T-cell (primary cell): ENCODE measurements around the gene STRAP. TPM values are rescaled to one million over a fixed set of nuclear protein-coding genes. Genes with fewer than 3 reads are reported as not detected.

Experiments used
- ATAC-seq, 4 experiments: fragments of 200-7000 bp in 3 of 4; fragments of 150-1000 bp in 1 of 4; cut with Tn5 transposase; replicated peaks in 1 of 4; 1 replicate in 3 of 4; 2 replicates in 1 of 4; pipeline ENCODE4 v1.10.0; 2021; ENCODE audit warnings: moderate library complexity in 3 of 4, mild to moderate bottlenecking in 2 of 4, moderate number of reproducible peaks in 1 of 4
- CTCF ChIA-PET, 2 donors: fragments of 300-600 bp; sonication (Branson Sonifier 250); formaldehyde crosslinking; loops; one replicate each; lab custom pipeline; 2022; ENCODE audit warnings: antibody characterized with exemption in 2 of 2; lab: Charles Lee
- POLR2A ChIA-PET, 2 donors: fragments of 300-600 bp; sonication (Branson Sonifier 250); formaldehyde crosslinking; loops; one replicate each; lab custom pipeline; 2022; ENCODE audit warnings: antibody characterized with exemption in 2 of 2; lab: Charles Lee
- DNase-seq, 35 experiments: peaks; one replicate each; pipeline versions ENCODE4 v3.0.0 to v3.0.0-alpha.2; 2013 to 2023
- H3K27ac ChIP-seq: one replicate; pipeline ENCODE4 v1.5.1; 2013; ENCODE audit warnings: low read length
- H3K27me3 ChIP-seq, 2 experiments: replicated peaks in 1 of 2; 1 replicate in 1 of 2; 2 replicates in 1 of 2; pipeline versions ENCODE4 v1.6.1 to v1.7.0; 2013; ENCODE audit warnings: low read length in 1 of 2, mixed read lengths in 1 of 2; ENCODE audit not compliant: control insufficient read depth in 2 of 2, insufficient read depth in 2 of 2; ENCODE audit errors: extremely low read depth in 1 of 2
- H3K36me3 ChIP-seq, 2 donors: 1 replicate in 1 of 2; 2 replicates in 1 of 2; pipeline versions ENCODE4 v1.6.1 to v1.7.0; 2013; ENCODE audit warnings: low read length in 1 of 2; ENCODE audit not compliant: control insufficient read depth in 2 of 2, insufficient read depth in 1 of 2; ENCODE audit errors: extremely low read depth in 1 of 2
- H3K4me1 ChIP-seq, 2 experiments: 1 replicate in 1 of 2; 2 replicates in 1 of 2; pipeline versions ENCODE4 v1.6.1 to v1.7.0; 2013; ENCODE audit warnings: low read length in 2 of 2, mixed read lengths in 1 of 2; ENCODE audit not compliant: insufficient read depth in 2 of 2, control insufficient read depth in 1 of 2; ENCODE audit errors: extremely low read depth in 1 of 2
- H3K4me3 ChIP-seq, 2 donors: 1 replicate in 1 of 2; 2 replicates in 1 of 2; pipeline versions ENCODE4 v1.5.1 to v1.7.0; 2013; ENCODE audit warnings: mild to moderate bottlenecking in 2 of 2, low read length in 1 of 2, moderate library complexity in 1 of 2; ENCODE audit not compliant: control insufficient read depth in 1 of 2; ENCODE audit errors: extremely low read depth in 1 of 2
- H3K9me3 ChIP-seq: 2 replicates; pipeline ENCODE4 v1.7.0; 2013
- H3K27ac Mint-ChIP-seq, 2 donors: one replicate each; pipeline ENCODE4 v1.8.0; 2020 to 2021; ENCODE audit warnings: mild to moderate bottlenecking in 2 of 2, mixed read lengths in 2 of 2
- H3K27me3 Mint-ChIP-seq, 2 donors: one replicate each; pipeline ENCODE4 v1.8.0; 2021 to 2022; ENCODE audit warnings: mixed read lengths in 2 of 2
- H3K36me3 Mint-ChIP-seq: one replicate; pipeline ENCODE4 v1.8.0; 2021; ENCODE audit warnings: mixed read lengths
- H3K4me1 Mint-ChIP-seq, 3 donors: one replicate each; pipeline ENCODE4 v1.8.0; 2020 to 2022; ENCODE audit warnings: mixed read lengths in 3 of 3, mild to moderate bottlenecking in 1 of 3
- H3K4me3 Mint-ChIP-seq, 3 donors: one replicate each; pipeline ENCODE4 v1.8.0; 2020 to 2022; ENCODE audit warnings: mild to moderate bottlenecking in 3 of 3, mixed read lengths in 3 of 3, moderate library complexity in 3 of 3
- H3K9me3 Mint-ChIP-seq, 3 donors: one replicate each; pipeline ENCODE4 v1.8.0; 2020 to 2022; ENCODE audit warnings: mixed read lengths in 3 of 3
- WGBS: methylation state at CpG from one replicate; pipeline ENCODE4 v1.1.5; 2013; ENCODE audit warnings: missing lambda C conversion rate; ENCODE audit not compliant: insufficient coverage; 5-methylcytosine and 5-hydroxymethylcytosine counted together
- total RNA-seq, 35 experiments: library from RNA in 6 of 35; stranded (reverse) in 6 of 35; fragments of 120-200 nt in 1 of 35; gene quantifications; one replicate each; pipeline versions ENCODE4 v1.2.1 to v1.2.4 and lab custom pipeline; 2013 to 2026

The STRAP gene
- total RNA-seq, 5 donors from 2014 or later (not counting 1 experiment from before 2014, with no cell fraction given): 47.4 to 101 (median 55.4) TPM

DNA sequence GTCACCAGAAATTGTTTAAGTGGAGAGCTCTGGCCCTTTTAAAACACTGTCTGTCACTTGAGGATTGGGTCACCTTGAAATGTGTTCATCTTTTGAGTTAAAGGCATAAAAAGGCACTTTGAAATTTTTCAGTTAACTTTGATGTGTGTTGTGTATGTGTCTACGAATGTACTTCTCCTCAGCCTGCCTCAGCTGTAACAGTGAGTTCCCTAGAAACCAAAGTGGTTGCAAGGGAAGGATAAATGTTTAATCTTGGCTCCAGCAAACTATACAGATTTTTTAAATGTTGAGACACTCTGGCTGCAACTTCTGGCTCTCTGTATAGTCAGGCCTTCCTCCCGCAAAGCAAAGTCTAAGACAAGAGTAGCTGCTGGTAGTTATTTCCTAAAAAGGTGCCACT, 37.2 kb downstream of the STRAP start:
- H3K9me3 Mint-ChIP-seq: no peaks in the 10 kb centered on the region
- no peak overlapping the region for H3K4me3 ChIP-seq
- H3K9me3 ChIP-seq: no peaks in the 10 kb centered on the region
- DNase-seq (no peak), ATAC-seq (no peak)
- no peak overlapping the region for H3K27ac ChIP-seq
- peaks cover under 1 to 10% (median 7%) of the 10 kb centered on the region in 3 donors for H3K4me1 Mint-ChIP-seq
- H3K4me1 ChIP-seq: no peaks in the 10 kb centered on the region
- H3K36me3 Mint-ChIP-seq: peaks cover 18% of the 10 kb centered on the region
- WGBS: 67% methylated on average over 1 of the region's 2 CpGs
- H3K27ac Mint-ChIP-seq: no peak overlapping the region
- no peaks in the 10 kb centered on the region for H3K27me3 ChIP-seq
- ChIA-PET CTCF (interaction anchor here in 1 of 2 donors (0.6 kb wide), 1 partner anchor 14 kb away, joined by 3 read pairs; no protein-coding TSS in a partner anchor), POLR2A (interaction anchor here in 1 of 2 donors (0.7 kb wide), 1 partner anchor 137 kb away, joined by 5 read pairs; no protein-coding TSS in a partner anchor)
- peaks cover 0 to 4% of the 10 kb centered on the region in 2 donors for H3K36me3 ChIP-seq
- H3K4me3 Mint-ChIP-seq: no peak overlapping the region
- no peaks in the 10 kb centered on the region for H3K27me3 Mint-ChIP-seq

DNA sequence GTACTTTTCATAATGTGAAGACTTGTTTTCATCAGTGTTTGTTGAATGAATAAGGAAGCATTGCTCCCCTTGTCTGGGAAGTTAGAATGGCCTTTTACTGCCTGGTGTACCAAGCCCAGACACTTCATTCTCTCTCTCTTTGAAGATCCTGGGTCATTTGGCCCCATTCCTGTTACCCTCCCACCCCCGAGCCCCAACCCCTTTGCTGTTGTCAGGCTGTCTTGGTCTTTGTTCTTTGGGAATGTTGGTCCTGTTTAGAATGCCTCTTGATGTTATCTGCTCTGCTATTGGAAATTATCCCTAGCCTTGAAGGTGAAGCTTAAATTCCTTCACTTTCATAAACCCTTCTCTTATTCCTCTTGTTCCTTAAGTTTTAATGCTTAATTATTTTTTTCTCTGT, 42.8 kb downstream of the STRAP start:
- Mint-ChIP-seq H3K9me3 (no peaks in the 10 kb centered on the region), H3K27ac (no peak overlapping the region), H3K4me1 (peaks cover 3 to 14% (median 11%) of the 10 kb centered on the region in 3 donors), H3K27me3 (no peaks in the 10 kb centered on the region), H3K4me3 (no peak overlapping the region), H3K36me3 (peaks cover 8% of the 10 kb centered on the region)
- Histone ChIP-seq H3K27ac (no peak overlapping the region), H3K36me3 (no peaks in the 10 kb centered on the region), H3K4me3 (no peak overlapping the region), H3K9me3 (no peaks in the 10 kb centered on the region), H3K4me1 (no peaks in the 10 kb centered on the region), H3K27me3 (no peaks in the 10 kb centered on the region)
- CTCF ChIA-PET: interaction anchor here in 1 of 2 donors (0.6 kb wide), 1 partner anchor 55 kb away, joined by 3 read pairs; no protein-coding TSS in a partner anchor
- WGBS: no CpG with 5 or more reads among the region's 1 CpG
- POLR2A ChIA-PET: no interaction called here
- no peak for ATAC-seq
- DNase-seq: no peak

DNA sequence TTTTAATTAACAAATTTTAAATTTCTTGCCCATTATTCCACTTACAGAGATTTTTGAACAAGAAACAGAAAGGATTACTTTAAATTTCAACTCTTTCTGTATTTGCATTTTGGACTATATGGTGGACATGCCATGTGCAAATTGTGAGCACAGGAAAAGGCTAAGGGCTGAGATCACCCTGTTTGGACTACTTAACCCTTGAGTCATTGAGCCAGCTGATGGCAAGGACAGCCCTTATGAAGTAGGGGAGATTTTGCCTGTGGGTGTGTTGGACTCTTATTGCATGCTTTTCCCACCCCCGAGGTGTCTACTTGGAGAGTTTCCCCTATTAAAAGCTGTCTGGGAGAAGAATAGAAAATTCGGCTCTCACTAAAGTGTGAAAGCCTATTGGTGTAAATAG, 46.2 kb downstream of the STRAP start:
- no peak overlapping the region for H3K27ac ChIP-seq
- no peaks in the 10 kb centered on the region for H3K27me3 ChIP-seq
- H3K27ac Mint-ChIP-seq: no peak overlapping the region
- WGBS: 80% methylated on average over 1 of the region's 2 CpGs
- H3K4me3 ChIP-seq: no peak overlapping the region
- ATAC-seq (no peak), DNase-seq (no peak)
- no peaks in the 10 kb centered on the region for H3K36me3 ChIP-seq
- H3K4me1 Mint-ChIP-seq: peaks cover 0 to 14% (median 13%) of the 10 kb centered on the region in 3 donors
- peaks cover 18% of the 10 kb centered on the region for H3K36me3 Mint-ChIP-seq
- POLR2A ChIA-PET: no interaction called here
- CTCF ChIA-PET: no interaction called here
- no peaks in the 10 kb centered on the region for H3K9me3 ChIP-seq
- no peak overlapping the region for H3K4me3 Mint-ChIP-seq
- H3K9me3 Mint-ChIP-seq: peaks cover 0 to 2% (median 0%) of the 10 kb centered on the region in 3 donors
- no peaks in the 10 kb centered on the region for H3K4me1 ChIP-seq
- no peaks in the 10 kb centered on the region for H3K27me3 Mint-ChIP-seq

DNA sequence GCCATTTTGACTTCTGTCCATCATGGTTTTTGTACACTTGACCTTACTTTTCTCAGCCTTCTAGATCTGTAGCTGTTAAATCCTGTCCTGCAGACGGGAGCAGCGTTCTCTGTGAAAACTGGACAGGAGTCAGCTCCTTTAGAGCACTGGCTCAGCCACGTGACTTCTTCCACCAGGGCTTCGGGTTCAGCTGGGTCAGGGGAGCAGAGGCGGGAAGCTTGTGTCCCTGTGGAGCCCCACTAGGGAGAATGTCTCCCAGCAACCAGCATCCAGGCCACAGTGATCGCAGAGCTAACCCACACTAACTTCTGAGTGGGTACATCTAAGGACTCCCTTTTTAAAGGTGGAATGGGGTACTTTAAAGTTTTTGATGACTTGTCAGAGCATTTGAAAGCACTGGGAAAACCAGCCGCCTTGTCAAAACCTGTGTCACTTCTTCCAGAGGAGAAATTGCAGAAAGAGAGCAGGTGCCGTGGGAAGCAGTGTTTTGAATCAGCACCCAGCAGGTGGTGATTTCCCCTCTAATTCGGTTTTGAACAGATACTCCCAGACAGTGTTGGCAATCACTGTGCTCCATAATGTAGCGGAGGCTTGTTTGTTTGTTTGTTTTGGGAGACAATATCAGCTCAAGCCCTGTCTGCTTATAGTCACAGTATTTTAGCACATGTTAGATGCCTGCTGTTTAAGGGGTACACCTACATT, 46.8 kb downstream of the STRAP start:
- Mint-ChIP-seq H3K36me3 (peaks cover 14% of the 10 kb centered on the region), H3K27me3 (no peaks in the 10 kb centered on the region), H3K27ac (no peak overlapping the region), H3K4me3 (no peak overlapping the region), H3K4me1 (peaks cover 0 to 14% (median 10%) of the 10 kb centered on the region in 3 donors), H3K9me3 (peaks cover 0 to 2% (median 0%) of the 10 kb centered on the region in 3 donors)
- H3K27me3 ChIP-seq: no peaks in the 10 kb centered on the region
- ATAC-seq (no peak), DNase-seq (no peak)
- ChIA-PET POLR2A (no interaction called here), CTCF (interaction anchor here in 1 of 2 donors (0.6 kb wide), 1 partner anchor 17 kb away, joined by 3 read pairs; no protein-coding TSS in a partner anchor)
- no peaks in the 10 kb centered on the region for H3K36me3 ChIP-seq
- 83% methylated on average over 7 of the region's 10 CpGs for WGBS
- no peaks in the 10 kb centered on the region for H3K9me3 ChIP-seq
- H3K4me3 ChIP-seq: no peak overlapping the region
- no peaks in the 10 kb centered on the region for H3K4me1 ChIP-seq
- no peak overlapping the region for H3K27ac ChIP-seq

DNA sequence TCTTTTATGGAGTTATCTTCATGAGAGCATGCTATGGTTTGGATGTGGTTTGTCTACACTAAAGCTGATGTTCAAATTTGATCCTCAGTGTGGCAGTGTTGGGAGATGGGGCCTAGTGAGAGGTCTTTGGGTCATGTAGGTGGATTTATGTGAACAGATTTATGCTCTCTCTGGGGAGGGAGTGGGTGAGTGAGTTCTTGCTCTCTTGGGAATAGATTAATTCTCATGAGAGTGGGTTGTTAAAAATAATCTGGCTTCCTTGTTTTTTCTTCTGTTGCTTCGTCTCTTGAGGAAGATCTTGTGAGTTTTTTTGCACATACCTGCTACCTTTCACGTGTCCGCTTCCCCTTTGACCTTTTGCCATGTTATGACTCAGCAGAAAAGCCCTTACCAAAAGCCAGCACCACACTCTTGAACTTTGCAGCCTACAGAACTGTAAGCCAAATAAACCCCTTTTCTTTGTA, 49.4 kb downstream of the STRAP start:
- H3K27me3 ChIP-seq: no peaks in the 10 kb centered on the region
- Mint-ChIP-seq H3K27me3 (no peaks in the 10 kb centered on the region), H3K27ac (no peak overlapping the region), H3K9me3 (peaks cover 0 to 2% (median 0%) of the 10 kb centered on the region in 3 donors), H3K4me3 (no peak overlapping the region), H3K4me1 (peaks cover 0 to 4% (median 0%) of the 10 kb centered on the region in 3 donors), H3K36me3 (peaks cover 14% of the 10 kb centered on the region)
- H3K9me3 ChIP-seq: no peaks in the 10 kb centered on the region
- DNase-seq: no peak
- no peak overlapping the region for H3K4me3 ChIP-seq
- ChIA-PET CTCF (no interaction called here), POLR2A (no interaction called here)
- H3K36me3 ChIP-seq: no peaks in the 10 kb centered on the region
- H3K4me1 ChIP-seq: no peaks in the 10 kb centered on the region
- ATAC-seq: no peak
- no CpG with 5 or more reads among the region's 3 CpGs for WGBS
- no peak overlapping the region for H3K27ac ChIP-seq

DNA sequence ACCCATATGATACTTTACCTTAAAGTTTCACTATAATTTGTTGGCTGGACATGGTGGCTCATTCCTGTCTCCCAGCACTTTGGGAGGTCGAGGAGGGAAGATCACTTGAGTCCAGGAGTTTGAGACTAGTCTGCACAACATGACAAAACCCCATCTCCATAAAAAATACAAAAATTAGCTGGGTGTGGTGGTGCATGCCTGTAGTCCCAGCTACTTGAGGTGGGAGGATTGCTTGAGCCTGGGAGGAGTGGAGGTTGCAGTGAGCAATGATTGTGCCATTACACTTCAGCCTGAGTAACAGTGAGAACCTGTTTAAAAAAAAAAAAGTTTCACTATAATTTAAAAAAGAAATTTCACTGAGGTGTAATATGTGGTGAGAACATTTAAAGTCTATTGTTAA, 50.1 kb downstream of the STRAP start:
- ATAC-seq (no peak), DNase-seq (no peak)
- peaks cover 15% of the 10 kb centered on the region for H3K36me3 Mint-ChIP-seq
- peaks cover 3 to 5% (median 4%) of the 10 kb centered on the region in 3 donors for H3K4me1 Mint-ChIP-seq
- H3K27me3 Mint-ChIP-seq: no peaks in the 10 kb centered on the region
- no CpG with 5 or more reads among the region's 1 CpG for WGBS
- Histone ChIP-seq H3K27ac (no peak overlapping the region), H3K9me3 (no peaks in the 10 kb centered on the region), H3K4me3 (no peak overlapping the region), H3K27me3 (no peaks in the 10 kb centered on the region), H3K4me1 (no peaks in the 10 kb centered on the region), H3K36me3 (no peaks in the 10 kb centered on the region)
- no peak overlapping the region for H3K4me3 Mint-ChIP-seq
- ChIA-PET POLR2A (no interaction called here), CTCF (no interaction called here)
- H3K9me3 Mint-ChIP-seq: peaks cover 0 to 2% (median 0%) of the 10 kb centered on the region in 3 donors
- no peak overlapping the region for H3K27ac Mint-ChIP-seq
